ENCODE results near the gene SYNGR3.

Gene SYNGR3

DNA sequence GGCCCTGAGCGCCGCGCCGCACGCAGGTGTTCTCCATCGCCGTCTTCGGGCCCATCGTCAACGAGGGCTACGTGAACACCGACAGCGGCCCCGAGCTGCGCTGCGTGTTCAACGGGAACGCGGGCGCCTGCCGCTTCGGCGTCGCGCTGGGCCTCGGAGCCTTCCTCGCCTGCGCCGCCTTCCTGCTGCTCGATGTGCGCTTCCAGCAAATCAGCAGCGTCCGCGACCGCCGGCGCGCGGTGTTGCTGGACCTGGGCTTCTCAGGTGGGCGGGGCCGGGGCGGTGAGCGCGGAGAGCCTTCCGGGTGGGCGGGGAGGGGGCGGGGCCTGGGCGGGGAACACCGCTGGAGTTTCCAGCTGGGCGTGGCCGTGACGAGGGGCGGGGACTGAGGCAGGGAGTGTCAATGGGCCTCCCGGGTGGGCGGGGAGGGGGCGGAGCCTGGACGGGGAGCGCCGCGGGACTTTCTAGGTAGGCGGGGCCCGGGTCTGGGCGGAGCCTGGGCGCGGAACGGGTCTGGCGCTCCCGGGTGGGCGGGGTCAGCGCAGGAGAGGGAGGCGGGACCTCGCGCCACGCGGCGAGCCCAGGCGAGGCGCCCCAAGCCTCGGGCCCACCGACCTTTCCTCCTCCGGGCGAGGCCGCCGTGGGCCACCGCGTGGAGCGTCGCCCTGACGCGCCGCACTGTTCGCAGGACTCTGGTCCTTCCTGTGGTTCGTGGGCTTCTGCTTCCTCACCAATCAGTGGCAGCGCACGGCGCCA lies 2.4 kb downstream of the SYNGR3 start:
- DNase-seq (ENCODE audit: low read depth in 2 of 2), result peak; percentile 97 to 98

GRCh38 chr16:1992704-1993317 lies 3.0 kb downstream of the SYNGR3 start:
- no peak for DNase-seq (ENCODE audit: low read depth in 2 of 2)

GRCh38 chr16:1993731-1994131 lies 4.0 kb downstream of the SYNGR3 start:
- no peak for DNase-seq (ENCODE audit: low read depth in 2 of 2)

DNA sequence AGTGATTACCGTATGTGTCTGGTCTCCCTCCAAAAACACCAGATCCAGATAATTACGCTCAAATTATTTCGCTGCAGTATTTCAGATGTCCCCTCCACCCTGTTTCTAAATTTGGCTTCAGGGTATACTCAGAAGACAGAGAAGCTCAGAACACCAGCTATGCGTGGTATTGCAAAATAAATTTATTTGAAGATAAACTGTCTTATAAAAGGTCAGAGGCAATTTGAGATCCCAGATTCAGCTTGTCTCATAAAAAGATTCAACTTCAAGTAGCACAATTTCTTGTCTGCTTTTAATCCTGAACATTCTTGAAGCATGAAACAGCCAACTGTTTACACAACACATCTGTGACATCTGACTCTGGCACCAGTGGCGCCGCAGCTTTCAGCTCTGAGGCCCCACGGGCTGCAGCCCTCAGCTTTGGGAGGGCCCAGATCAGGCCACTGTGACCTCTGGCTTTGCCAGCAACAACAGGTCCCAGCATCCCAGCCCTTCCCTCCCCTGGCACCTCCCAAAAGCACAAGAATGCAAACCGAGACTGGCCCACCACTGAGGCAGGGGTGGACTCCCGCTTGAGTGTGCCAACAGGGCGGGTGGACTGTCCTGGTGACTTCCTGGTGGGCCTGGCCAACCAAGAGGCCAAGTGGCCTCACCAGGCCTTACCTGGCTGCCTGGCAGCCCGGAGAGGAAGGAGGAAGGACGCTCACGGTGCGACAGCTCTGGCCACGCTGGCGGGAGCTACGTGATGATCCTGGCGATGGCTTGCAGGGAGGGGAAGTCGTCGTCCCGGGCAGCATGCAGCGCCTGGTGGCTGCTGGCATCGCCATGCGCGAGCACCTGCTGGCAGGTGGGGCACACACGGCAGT lies 8.0 kb downstream of the SYNGR3 start:
- DNase-seq (ENCODE audit: low read depth in 2 of 2), result no peak

DNA sequence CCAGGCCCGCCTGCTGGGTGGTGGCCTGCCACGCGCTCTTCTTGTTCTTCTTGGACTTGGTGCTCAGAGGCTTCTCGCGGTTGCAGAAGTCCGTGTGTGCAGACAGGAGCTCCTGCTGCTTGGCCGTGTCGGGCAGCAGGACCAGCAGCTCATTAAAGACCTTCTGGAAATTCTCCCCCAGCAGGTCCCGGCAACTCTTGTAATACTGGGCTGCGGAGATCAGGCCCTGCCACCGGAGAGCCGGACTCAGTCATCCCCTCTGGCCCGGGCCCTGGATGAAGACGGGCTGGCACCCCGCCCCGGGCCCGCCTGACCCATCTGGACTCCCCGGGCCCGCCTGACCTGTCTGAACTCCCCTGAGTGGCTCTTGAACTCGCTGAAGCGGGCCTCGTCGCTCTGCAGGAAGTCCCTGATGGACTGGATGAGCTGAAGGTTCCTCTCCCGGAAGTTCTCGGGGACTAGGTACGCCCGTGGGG lies 8.6 kb downstream of the SYNGR3 start:
- DNase-seq (ENCODE audit: low read depth in 2 of 2), result no peak

- no peak for DNase-seq (ENCODE audit: low read depth in 2 of 2)
Measured at GRCh38 chr16:1998852-1999801, 9.4 kb downstream of the SYNGR3 start.

DNA sequence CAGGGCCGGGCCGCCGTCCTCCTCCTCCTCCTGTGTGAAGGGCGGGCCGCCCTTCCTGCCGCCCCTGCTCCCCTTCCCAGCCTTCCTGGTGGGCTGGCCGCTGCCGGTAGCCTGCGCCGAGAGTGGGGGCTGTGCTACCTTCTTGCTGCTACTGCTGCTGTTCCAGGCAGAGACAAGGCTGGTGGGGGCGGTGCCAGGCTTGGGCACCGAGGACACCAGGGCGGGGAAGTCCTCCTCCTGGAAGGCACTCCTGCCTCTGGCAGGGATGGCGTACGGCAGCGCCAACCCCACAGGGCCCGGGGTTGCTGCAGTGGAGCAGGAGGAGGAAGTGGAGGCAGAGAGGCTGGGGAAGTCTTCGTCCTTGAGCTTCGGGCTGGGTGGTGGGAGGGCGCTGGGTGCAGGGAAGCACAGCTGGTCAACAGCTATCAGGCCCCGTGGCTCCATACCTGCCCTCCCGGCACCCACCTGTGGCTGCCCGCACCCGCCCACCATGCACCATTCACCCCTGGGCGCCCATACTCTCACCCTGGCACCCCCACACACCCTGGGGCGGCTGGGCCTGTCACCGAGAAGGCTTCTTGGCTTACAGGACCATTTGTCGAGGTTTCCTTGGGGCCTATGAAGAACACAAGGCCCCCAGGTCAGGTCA lies 10.2 kb downstream of the SYNGR3 start:
- DNase-seq (ENCODE audit: low read depth in 2 of 2), result no peak

- DNase-seq (ENCODE audit: low read depth in 2 of 2), result no peak
Measured at GRCh38 chr16:2001035-2001434, 11.3 kb downstream of the SYNGR3 start.

GRCh38 chr16:2001456-2002355 lies 11.9 kb downstream of the SYNGR3 start:
- no peak for DNase-seq (ENCODE audit: low read depth in 2 of 2)

DNA sequence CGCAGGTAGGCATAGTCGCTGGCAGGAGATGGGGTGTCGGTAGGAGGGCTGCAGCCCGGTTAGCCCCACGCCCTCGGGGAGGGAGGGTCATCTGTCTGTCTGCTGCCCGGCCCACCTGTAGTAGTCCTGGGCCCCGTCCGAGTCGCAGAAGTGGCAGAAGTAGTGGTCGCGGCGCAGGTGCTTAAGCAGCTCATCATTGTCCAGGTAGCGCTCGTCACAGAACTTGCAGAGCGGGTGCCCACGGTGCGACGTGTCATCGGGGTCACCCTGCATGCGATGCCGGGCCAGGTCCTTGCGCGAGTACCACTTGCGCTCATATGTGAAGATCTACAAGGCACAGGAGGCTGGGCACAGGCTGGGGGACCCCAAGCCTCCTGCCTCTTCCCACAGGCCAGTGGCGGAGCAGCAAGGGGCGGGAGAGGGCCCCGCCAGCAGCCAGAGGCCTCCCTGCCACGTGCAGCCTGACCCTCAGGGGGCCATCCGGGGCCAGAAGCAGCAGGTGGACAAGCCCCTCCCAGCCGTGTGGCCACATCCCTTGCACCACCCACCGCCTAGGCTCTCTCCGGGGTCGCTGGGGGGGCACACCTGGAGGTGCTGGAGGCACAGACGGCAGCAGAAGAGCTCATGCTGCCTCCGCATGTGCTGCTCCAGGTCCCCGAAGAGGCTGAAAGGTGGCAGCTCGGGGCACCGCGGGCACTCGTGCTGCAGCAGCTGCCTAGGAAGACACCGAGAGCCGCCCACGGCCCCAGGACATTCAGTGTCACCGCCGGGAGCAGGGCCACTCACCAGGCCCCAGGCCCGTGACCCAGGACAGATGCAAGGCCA lies 12.8 kb downstream of the SYNGR3 start:
- DNase-seq (ENCODE audit: low read depth in 2 of 2), result no peak

- no peak for DNase-seq (ENCODE audit: low read depth in 2 of 2)
Measured at GRCh38 chr16:2003231-2003826, 13.6 kb downstream of the SYNGR3 start.

- peak; percentile 80 to 90 for DNase-seq (ENCODE audit: low read depth in 2 of 2)
Measured at GRCh38 chr16:2003827-2004641, 14.3 kb downstream of the SYNGR3 start.

DNA sequence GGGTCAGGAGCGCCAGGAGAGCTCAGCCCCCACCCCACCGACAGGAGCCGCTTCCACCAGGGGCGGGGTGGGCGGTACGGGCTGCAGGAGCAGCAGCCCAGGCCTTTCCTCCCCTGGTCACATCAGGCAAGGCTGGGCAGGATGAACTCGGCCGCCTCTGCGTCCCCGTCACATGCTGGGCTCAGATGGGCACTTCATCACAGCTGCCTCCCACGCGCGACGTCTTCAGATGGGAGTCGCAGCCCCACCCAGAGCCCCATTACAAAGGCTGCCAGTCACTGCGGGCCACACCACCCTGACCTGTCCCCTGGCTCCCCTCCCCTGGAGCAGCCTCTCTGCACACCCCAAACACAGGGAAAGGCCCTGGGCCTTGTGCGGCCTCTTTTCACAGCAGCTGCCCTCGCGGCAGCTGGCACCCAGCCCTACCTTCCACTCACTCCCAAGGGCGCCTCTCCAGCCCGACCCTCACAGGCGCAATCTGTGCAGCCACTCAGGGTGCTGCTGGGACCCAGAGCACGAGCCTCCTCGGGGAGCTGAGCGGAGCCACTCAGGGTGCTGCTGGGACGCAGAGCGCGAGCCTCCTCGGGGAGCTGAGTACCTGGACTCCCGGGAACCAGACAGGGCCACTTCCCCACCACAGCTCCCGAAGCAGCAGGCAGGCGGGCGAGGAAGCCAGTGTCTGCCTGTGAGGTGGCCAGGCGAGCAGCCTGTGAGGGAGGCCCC lies 15.2 kb downstream of the SYNGR3 start:
- no peak for DNase-seq (ENCODE audit: low read depth in 2 of 2)

GRCh38 chr16:2005646-2006045 lies 15.9 kb downstream of the SYNGR3 start:
- no peak for DNase-seq (ENCODE audit: low read depth in 2 of 2)

GRCh38 chr16:2006317-2006716 lies 16.5 kb downstream of the SYNGR3 start:
- no peak for DNase-seq (ENCODE audit: low read depth in 2 of 2)

GRCh38 chr16:2007081-2007836 lies 17.5 kb downstream of the SYNGR3 start:
- no peak for DNase-seq (ENCODE audit: low read depth in 2 of 2)

Measured in activated CD4-positive, alpha-beta T cell treated with anti-CD3 and anti-CD28 coated beads for 24 hours (primary cell).